HG02623 (cell line): Measurements from ENCODE around the gene OSER1.

Experiments
- ATAC-seq: cut with Tn5 transposase; IDR thresholded peaks from one replicate; pipeline ENCODE4 v1.9.1; 2021; ENCODE audit warnings: moderate library complexity; ENCODE audit not compliant: unreplicated experiment

The OSER1 gene

DNA sequence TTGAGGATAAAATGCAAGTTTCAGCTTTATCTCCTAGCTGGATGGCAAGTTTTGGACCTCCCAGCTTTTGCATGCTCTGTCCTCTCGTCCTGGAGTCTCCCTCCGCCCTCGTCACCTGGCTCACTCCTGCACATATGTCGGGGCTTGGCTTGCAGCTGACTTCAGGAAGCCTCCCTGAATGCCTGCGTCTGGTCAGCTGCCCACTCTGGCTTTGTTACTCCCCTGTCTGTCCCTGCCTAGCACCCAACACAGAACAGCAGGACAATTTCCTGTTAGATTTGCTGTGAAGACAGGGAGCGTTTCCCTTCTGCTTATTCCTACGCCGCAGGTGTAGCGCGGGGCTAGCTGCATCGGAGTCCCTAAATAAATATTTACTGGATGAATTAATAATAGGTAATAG, 29.0 kb downstream of the OSER1 start:
- ATAC-seq = no peak

- ATAC-seq = no peak
These were observed 29.8 kb downstream of the OSER1 start for GRCh38 chr20:44180814-44181213.

DNA sequence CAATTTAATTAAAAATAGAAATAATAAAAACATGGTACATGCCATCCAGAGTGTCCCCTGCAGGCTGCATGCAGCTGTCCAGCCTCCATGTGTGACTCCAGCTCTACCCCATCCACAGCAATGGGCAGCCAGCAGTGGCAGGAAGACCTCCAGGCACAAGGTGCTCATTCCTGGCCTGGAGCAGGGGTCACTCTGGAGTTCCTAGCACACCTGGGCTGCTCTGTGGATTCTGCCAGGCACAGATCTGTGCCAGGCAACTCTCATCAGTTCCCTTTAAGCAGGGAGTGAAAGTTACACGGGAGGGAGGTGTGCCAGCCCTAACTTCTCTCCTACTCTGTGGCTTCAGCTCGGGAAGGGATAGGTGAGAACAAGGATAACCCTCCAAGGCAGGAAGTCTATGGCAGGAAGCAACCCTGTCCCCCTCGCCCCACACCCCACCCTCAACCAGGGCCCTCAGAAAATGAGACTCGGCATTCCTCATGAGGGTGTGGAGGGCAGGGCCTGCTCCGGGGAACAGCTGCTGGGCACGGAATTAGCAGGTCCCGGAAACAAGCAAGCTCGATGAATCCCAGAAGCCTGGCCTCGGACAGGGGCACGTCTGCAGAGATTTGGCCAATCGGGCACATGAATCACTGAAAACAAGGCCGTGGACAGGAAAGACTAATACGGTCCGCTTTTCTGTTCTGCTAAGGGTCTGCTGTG, 33.6 kb downstream of the OSER1 start:
- no peak for ATAC-seq

DNA sequence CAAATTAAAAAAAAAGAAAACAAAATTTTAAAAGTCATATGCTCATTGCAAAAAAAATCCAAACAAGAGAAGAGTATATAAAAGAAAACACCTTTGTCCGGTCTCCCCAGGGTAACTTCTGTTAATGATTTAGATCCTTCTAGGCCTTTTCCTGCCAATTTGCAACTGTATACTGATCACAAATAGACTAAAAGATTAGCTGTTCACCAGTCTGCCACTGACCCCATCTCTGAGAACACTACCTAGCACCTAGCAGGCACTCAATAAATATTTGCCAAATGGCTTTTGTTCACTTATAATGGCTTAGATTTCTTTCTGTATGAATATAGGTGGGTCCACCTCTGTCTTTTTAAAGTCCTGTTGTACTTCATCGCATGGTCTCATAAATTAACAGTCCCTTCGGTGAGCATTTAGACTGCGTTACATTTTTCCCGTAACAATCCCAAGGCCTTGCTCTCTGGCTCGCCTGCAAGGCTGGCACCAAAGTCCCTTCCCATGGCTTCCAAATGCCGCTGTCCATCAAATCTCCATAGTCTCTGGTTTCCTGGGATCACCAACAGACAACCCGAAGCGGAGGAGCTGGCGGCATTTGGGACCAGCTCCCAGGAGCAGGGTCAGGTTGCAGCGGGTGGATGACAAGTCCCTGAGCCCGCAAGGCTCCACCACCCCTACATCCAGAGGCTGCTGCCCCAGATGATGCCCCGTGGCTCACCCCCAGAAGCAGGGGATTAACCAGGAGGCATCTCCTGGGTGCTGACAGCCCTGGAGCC, 35.4 kb downstream of the OSER1 start:
- no peak for ATAC-seq

DNA sequence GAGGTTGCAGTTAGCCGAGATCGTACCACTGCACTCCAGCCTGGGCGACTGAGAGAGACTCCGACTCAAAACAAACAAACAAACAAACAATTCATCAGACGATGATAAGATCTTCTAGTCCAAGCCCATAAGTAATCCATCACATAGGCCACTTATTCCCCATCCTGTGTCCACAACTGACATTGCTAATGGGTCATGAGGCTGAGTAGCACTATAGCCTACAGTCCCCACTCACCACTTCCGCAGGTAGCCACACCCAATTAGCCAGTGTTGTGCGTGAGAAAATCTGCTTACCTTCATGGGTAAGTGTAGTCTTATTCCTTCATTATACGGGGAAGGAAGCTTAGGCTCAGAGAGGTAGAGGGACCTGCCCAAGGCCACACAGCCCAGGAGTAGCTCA, 36.7 kb downstream of the OSER1 start:
- no peak for ATAC-seq

DNA sequence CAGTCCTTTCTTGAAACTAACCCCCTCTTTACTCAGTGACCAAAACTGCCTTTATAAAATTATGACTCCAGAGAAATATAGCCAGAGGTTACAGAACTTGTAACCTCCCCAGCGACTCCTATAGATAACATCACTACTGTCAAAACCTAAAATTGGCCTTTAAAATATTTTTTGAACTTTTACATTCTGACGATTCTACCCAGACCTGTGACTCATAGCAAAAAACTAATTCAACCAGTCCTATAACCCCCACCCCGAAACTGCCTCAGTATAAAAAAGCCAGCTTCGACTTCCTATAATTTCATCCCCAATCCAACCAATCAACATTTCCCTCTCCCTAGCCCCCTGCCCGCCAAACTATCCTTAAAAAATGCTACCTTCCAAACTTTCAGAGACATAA, 37.5 kb downstream of the OSER1 start:
- ATAC-seq = no peak

GRCh38 chr20:44172572-44172950, 38.0 kb downstream of the OSER1 start:
- ATAC-seq = no peak

- ATAC-seq = no peak
These were observed 38.6 kb downstream of the OSER1 start for GRCh38 chr20:44171775-44172571.

GRCh38 chr20:44170816-44171410, 39.7 kb downstream of the OSER1 start:
- no peak for ATAC-seq

DNA sequence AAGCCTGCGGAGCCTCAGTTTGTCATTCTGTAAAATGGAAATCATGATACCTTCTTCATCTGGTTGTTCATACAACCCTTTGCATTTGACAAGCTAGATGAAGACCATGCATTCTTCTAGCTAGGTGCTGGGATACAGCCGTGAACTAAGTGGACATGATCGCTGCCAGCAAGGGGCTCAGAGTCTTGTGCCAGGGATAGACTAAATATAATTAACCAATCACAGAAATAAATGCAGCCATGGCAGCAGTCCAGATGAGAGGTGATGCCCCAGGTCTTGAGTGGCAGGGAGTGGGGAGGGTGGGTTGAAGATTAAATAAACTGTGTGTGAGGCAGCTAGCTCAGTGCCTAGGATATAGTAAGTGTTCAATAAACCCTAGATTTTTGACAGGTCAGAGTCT, 42.8 kb downstream of the OSER1 start:
- no peak for ATAC-seq

DNA sequence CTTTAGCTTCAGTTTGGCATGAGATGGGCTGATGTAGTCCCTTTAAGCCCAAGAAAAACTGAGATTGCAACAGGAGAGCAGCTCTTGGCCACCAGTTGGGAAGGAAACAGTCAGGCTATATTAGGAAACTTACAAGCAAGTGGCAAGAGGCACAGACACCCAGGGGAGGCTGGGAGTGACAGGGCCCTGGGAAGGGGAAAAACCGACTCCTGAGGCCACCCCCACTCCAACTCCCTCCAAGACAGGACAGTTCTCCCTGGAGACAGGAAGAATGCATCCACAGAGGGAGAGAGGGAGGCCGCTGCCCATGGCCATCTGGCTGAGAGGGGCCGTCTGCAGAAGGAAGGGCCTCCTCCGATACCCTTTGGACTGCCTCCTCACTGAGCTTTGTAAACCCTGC, 44.1 kb downstream of the OSER1 start:
- no peak for ATAC-seq

DNA sequence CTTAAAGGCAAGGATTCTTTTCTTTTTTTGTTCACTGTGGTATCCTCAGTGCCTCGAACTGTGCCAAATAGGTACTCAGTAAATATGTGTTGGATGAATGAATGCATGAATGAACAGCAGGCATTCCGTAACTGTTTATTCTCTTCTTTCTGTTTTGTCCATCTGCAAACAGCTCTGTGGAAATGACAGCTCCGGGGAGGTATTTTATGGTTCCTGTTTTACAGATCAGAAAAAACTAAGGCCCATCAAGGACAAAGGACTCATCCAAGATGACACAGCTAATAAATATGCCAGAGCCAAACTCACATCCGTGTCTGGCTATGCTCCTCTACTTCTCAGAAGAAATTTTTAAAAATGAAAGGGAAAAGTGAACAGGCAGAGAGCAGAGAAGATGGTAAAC, 44.6 kb downstream of the OSER1 start:
- no peak for ATAC-seq

GRCh38 chr20:44160133-44160532, 50.4 kb downstream of the OSER1 start:
- no peak for ATAC-seq

GRCh38 chr20:44159711-44160110, 50.9 kb downstream of the OSER1 start:
- no peak for ATAC-seq

DNA sequence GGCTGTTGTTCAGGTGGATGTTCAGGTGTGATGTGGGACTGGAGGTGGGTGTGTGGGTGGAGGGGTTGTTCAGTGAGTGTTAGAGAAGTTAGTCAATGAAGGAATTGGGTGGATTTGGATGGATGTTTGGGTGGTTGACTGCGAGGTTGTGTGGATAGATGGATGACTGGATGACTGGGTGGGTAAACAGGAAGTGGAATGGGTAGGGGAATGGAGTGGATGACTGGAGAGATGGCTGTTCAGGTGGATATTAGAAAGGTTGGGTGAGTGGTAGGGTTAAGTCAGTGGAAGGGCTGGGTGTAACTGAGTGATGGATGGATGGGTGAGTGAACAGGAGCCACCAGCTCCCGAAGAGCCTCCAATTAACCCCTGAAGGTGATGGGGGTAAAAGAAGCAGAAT, 51.4 kb downstream of the OSER1 start:
- no peak for ATAC-seq

- no peak for ATAC-seq
These were observed 53.5 kb downstream of the OSER1 start for GRCh38 chr20:44157061-44157460.

DNA sequence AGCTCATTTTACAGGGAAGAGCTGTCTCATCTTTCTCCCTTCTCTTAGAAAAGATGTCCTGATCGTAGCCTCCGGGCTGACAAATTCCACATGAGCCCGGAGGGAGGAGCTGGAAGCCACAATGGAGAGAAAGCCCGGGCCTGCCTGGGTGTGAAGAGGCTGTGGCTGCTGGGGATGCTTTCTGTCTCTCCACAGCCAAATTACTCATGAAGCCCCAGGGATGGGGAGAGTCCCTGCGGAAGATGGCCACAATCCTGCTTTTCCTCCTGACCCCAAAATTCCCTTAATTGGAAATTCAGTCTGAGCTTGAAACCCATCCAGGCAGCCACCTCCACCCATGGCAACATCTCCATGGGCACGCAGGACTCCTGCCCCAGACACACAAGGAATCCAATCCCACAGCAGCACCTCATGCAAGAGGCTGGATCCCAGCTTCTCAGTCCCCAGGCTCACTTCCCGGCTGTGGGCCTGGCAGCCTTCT, 56.0 kb downstream of the OSER1 start:
- no peak for ATAC-seq

GRCh38 chr20:44153636-44154043, 56.9 kb downstream of the OSER1 start:
- ATAC-seq = no peak

DNA sequence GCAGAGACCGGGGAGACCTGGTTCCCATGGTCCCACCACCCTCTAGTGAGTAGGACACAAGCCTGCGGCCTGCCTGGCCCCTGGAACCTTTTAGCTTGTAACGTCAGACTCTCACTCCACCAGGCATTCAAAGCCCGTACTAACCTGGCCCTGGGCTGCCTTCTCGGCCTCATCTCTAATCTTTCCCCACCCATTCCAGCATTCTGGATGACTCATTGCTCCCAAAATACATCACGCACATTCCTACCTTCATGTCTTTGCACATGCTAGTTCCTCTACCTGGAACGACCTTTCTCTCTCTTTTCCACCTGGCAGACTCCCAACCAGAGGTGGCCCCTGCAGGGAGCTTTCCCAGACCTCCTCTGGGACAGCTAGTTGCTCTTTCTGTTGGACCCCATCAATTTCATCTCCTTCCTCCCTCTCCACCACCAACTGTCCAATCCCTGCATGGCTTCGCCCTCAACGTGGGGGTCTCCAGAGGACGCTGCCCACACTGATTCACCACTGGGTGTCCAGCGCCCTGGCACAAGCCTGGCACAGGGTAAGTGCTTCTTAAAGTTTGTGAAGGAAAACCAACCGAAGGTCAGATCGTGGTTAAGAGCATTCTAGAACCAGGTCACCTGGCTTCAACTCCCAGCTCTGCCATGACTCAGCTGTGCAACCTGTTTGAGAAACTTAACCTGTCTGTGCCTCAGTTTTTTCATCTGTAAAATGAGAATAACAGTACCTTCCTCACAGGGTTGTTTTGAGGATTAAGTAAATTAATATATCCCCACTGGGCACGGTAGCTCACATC, 58.8 kb downstream of the OSER1 start:
- no peak for ATAC-seq

DNA sequence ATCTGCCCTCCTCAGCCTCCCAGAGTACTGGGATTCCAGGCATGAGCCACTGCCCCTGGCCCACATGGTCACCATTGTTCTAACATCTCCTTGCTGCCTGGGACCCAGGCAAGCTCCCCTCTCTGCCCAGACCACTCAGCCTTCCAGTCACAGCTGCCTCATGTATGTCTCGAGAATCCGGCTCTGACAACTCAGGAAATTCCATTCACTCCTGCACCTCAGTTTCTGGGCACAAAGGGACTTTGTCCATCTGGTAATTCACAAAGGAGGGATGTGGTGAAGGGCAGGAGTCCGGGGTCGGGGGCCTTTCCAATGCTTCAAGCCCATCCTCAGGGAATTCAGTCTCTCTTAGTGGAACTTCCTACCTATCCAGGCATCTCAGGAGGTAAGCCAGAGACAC, 64.3 kb downstream of the OSER1 start:
- ATAC-seq = no peak
